Measurements from ENCODE around the gene RNF175.

RNF175 gene

GRCh38 chr4:153785910-153786721, 26.3 kb upstream of the RNF175 start:
- DNase-seq (ENCODE audit: low read depth): no peak

- no peak for DNase-seq (ENCODE audit: low read depth)
These were observed 24.4 kb upstream of the RNF175 start for GRCh38 chr4:153784166-153784699.

GRCh38 chr4:153782581-153782980, 22.8 kb upstream of the RNF175 start:
- no peak for DNase-seq (ENCODE audit: low read depth)

- no peak for DNase-seq (ENCODE audit: low read depth)
These were observed 22.0 kb upstream of the RNF175 start for GRCh38 chr4:153781717-153782416.

- DNase-seq (ENCODE audit: low read depth): no peak
These were observed 21.5 kb upstream of the RNF175 start for GRCh38 chr4:153781280-153781679.

- DNase-seq (ENCODE audit: low read depth): no peak
These were observed 21.1 kb upstream of the RNF175 start for GRCh38 chr4:153780876-153781275.

GRCh38 chr4:153780221-153780620, 20.4 kb upstream of the RNF175 start:
- no peak for DNase-seq (ENCODE audit: low read depth)

GRCh38 chr4:153778383-153778782, 18.6 kb upstream of the RNF175 start:
- DNase-seq (ENCODE audit: low read depth): no peak

- no peak for DNase-seq (ENCODE audit: low read depth)
These were observed 17.6 kb upstream of the RNF175 start for GRCh38 chr4:153777421-153777820.

GRCh38 chr4:153776601-153777000, 16.8 kb upstream of the RNF175 start:
- no peak for DNase-seq (ENCODE audit: low read depth)

GRCh38 chr4:153773236-153773690, 13.4 kb upstream of the RNF175 start:
- no peak for DNase-seq (ENCODE audit: low read depth)

- DNase-seq (ENCODE audit: low read depth): no peak
These were observed 11.2 kb upstream of the RNF175 start for GRCh38 chr4:153771046-153771445.

- no peak for DNase-seq (ENCODE audit: low read depth)
These were observed 6.9 kb upstream of the RNF175 start for GRCh38 chr4:153766758-153767157.

GRCh38 chr4:153765894-153766293, 6.1 kb upstream of the RNF175 start:
- no peak for DNase-seq (ENCODE audit: low read depth)

- DNase-seq (ENCODE audit: low read depth): no peak
These were observed 5.0 kb upstream of the RNF175 start for GRCh38 chr4:153764601-153765368.

GRCh38 chr4:153763404-153763803, 3.6 kb upstream of the RNF175 start:
- no peak for DNase-seq (ENCODE audit: low read depth)

GRCh38 chr4:153758688-153759406, 977 bp downstream of the RNF175 start:
- no peak for DNase-seq (ENCODE audit: low read depth)

- DNase-seq (ENCODE audit: low read depth): no peak
These were observed 1.7 kb downstream of the RNF175 start for GRCh38 chr4:153758136-153758535.

- no peak for DNase-seq (ENCODE audit: low read depth)
These were observed 2.4 kb downstream of the RNF175 start for GRCh38 chr4:153757407-153757806.

GRCh38 chr4:153755186-153755585, 4.6 kb downstream of the RNF175 start:
- DNase-seq (ENCODE audit: low read depth): no peak

- DNase-seq (ENCODE audit: low read depth): peak; percentile 20
These were observed 9.5 kb downstream of the RNF175 start for GRCh38 chr4:153750197-153750817.

All from T follicular helper cell (primary cell).